DND-41 (cell line): ENCODE results near the gene OLFML1.

ENCODE experiments used
- ATAC-seq: fragments of 200-7000 bp; cut with Tn5 transposase; 3 replicates; pipeline ENCODE4 v1.9.1; 2021; ENCODE audit warnings: low read depth; ENCODE audit not compliant: insufficient read depth
- DNase-seq: peaks from one replicate; pipeline ENCODE4 v3.0.0-alpha.2; 2020
- H2AFZ ChIP-seq: 2 replicates; pipeline ENCODE4 v1.6.0; 2012; ENCODE audit warnings: low read depth, low read length
- H3K27ac ChIP-seq: 2 replicates; pipeline ENCODE4 v1.5.1; 2012; ENCODE audit warnings: low read length, inconsistent platforms
- H3K27me3 ChIP-seq: fragments of 200-600 bp; sonication (generic); 2 replicates; pipeline ENCODE4 v1.6.0; 2012; ENCODE audit warnings: low read length, mild to moderate bottlenecking, inconsistent platforms; ENCODE audit not compliant: insufficient read depth, poor library complexity
- H3K36me3 ChIP-seq: 2 replicates; pipeline ENCODE4 v1.5.1; 2012; ENCODE audit warnings: low read length, inconsistent platforms; ENCODE audit not compliant: insufficient read depth
- H3K4me1 ChIP-seq: 2 replicates; pipeline ENCODE4 v1.5.1; 2012; ENCODE audit warnings: mild to moderate bottlenecking, low read length; ENCODE audit not compliant: insufficient read depth
- H3K4me2 ChIP-seq: 2 replicates; pipeline ENCODE4 v1.6.0; 2012; ENCODE audit warnings: mild to moderate bottlenecking, moderate library complexity, low read length, inconsistent platforms; ENCODE audit not compliant: insufficient read depth
- H3K4me3 ChIP-seq, 2 experiments: fragments of 200-600 bp in 1 of 2; shearing (Covaris generic) in 1 of 2; 2 replicates each; pipeline ENCODE4 v1.5.1; 2012 to 2016; ENCODE audit warnings: inconsistent platforms in 2 of 2, low read length in 2 of 2, mild to moderate bottlenecking in 2 of 2, low read depth in 1 of 2, moderate library complexity in 1 of 2
- H3K79me2 ChIP-seq: 2 replicates; pipeline ENCODE4 v1.6.0; 2012; ENCODE audit warnings: low read length, inconsistent platforms; ENCODE audit not compliant: insufficient read depth
- H3K9ac ChIP-seq: 2 replicates; pipeline ENCODE4 v1.6.0; 2012; ENCODE audit warnings: low read depth, mild to moderate bottlenecking, inconsistent platforms, low read length, moderate library complexity
- H3K9me3 ChIP-seq: 2 replicates; pipeline ENCODE4 v1.5.1; 2012; ENCODE audit warnings: low read length, moderate library complexity, mild to moderate bottlenecking, inconsistent platforms; ENCODE audit not compliant: insufficient read depth, severe bottlenecking
- H4K20me1 ChIP-seq: 2 replicates; pipeline ENCODE4 v1.6.0; 2012; ENCODE audit warnings: low read length; ENCODE audit not compliant: insufficient read depth
- EZH2 ChIP-seq: IDR thresholded peaks from 3 replicates; pipeline ENCODE4 v1.6.1; 2012; ENCODE audit warnings: borderline replicate concordance, low read depth, mild to moderate bottlenecking, moderate library complexity, low read length, inconsistent platforms; ENCODE audit not compliant: severe bottlenecking
- TF ChIP-seq, protein P1 (sequence below): IDR thresholded peaks from 2 replicates; pipeline ENCODE4 v1.5.1; 2012; ENCODE audit warnings: borderline replicate concordance, low read length, moderate library complexity, mild to moderate bottlenecking; ENCODE audit not compliant: poor library complexity, severe bottlenecking; ENCODE audit errors: extremely low read depth

The OLFML1 gene

DNA sequence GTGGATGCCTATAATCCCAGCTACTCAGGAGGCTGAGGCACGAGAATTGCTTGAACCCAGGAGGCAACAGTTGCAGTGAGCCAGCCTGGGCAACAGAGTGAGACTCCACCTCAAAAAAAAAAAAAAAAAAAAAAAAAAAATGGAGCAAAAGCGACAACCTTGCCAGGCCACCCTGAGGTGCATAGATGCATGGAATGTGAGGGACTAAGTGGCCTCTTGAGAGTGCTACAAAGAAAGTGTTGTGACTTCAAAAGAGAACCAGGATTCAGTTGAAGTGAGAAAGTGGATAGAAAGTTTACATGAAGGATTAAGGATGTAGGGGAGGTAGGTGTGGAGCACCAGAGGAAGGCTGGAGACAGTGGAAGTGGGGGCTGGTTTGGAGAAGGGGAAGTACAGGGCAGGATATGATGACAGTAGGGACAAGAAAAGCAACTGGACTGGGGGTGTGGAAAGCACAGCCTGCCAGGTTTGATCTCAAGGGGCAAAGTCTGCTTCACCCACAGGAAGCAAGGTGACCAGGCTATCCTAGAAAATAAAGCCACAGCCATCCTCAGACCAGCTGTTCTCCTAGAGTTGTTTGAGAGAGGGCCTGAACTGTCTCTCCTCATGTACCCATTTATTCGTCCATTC lies 36.0 kb upstream of the OLFML1 start:
- H3K27me3 ChIP-seq, result peaks cover 12% of the 10 kb centered on the region
- TF ChIP-seq, protein P1, sequence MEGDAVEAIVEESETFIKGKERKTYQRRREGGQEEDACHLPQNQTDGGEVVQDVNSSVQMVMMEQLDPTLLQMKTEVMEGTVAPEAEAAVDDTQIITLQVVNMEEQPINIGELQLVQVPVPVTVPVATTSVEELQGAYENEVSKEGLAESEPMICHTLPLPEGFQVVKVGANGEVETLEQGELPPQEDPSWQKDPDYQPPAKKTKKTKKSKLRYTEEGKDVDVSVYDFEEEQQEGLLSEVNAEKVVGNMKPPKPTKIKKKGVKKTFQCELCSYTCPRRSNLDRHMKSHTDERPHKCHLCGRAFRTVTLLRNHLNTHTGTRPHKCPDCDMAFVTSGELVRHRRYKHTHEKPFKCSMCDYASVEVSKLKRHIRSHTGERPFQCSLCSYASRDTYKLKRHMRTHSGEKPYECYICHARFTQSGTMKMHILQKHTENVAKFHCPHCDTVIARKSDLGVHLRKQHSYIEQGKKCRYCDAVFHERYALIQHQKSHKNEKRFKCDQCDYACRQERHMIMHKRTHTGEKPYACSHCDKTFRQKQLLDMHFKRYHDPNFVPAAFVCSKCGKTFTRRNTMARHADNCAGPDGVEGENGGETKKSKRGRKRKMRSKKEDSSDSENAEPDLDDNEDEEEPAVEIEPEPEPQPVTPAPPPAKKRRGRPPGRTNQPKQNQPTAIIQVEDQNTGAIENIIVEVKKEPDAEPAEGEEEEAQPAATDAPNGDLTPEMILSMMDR, result no peak
- TF ChIP-seq EZH2, result no peak
- no peaks in the 10 kb centered on the region for H4K20me1 ChIP-seq
- no peak overlapping the region for H3K9ac ChIP-seq
- H3K79me2 ChIP-seq, result no peaks in the 10 kb centered on the region
- no peaks in the 10 kb centered on the region for H3K36me3 ChIP-seq
- H3K4me2 ChIP-seq, result no peak overlapping the region
- no peak overlapping the region for H2AFZ ChIP-seq
- no peak overlapping the region for H3K4me3 ChIP-seq
- H3K9me3 ChIP-seq, result no peaks in the 10 kb centered on the region
- H3K27ac ChIP-seq, result no peak overlapping the region
- H3K4me1 ChIP-seq, result no peaks in the 10 kb centered on the region
- DNase-seq, result no peak
- no peak for ATAC-seq

DNA sequence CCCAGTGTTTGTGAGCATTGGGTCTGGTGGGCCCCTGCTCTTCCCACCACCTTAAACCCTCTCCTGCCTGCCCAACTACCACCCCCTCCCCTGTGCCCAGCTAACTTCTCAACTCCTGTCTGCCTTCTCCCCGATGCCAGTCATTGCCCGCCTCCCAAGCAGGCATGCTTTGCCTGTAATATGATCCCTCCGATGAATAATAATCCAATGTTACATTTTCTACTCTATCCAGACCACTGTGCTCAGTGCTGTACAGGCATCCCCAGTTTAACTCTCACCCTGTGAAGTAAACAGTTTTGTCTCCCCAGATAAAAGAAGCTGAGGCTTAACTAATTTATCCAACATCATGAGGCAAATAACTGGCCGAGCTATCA lies 35.5 kb upstream of the OLFML1 start:
- H3K4me3 ChIP-seq, result no peak overlapping the region
- TF ChIP-seq EZH2, result no peak
- H3K4me1 ChIP-seq, result no peaks in the 10 kb centered on the region
- peaks cover 12% of the 10 kb centered on the region for H3K27me3 ChIP-seq
- H3K9ac ChIP-seq, result no peak overlapping the region
- no peak overlapping the region for H2AFZ ChIP-seq
- H4K20me1 ChIP-seq, result no peaks in the 10 kb centered on the region
- H3K4me2 ChIP-seq, result no peak overlapping the region
- ATAC-seq, result no peak
- no peaks in the 10 kb centered on the region for H3K36me3 ChIP-seq
- H3K79me2 ChIP-seq, result no peaks in the 10 kb centered on the region
- H3K27ac ChIP-seq, result no peak overlapping the region
- no peak for DNase-seq
- no peaks in the 10 kb centered on the region for H3K9me3 ChIP-seq

DNA sequence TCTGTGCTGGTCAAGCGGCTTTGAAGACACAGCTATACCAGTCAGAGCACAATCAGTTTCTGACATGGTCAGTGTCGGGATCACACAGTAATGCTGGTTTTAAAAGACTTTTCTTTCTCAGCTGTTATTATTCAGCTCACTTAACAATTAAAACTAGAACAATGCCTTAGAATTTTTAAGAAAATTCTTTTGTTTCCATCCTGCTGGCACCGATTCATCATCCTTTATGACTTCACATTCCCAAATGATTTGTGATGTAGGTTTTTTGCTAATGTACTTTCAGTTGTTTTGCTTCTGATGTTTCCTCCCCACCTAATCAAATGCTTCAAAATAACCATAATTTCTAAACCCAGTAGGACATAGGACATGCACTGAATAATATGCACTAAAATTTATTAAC lies 34.5 kb upstream of the OLFML1 start:
- Histone ChIP-seq H3K36me3 (no peaks in the 10 kb centered on the region), H3K27ac (no peak overlapping the region), H3K9me3 (no peaks in the 10 kb centered on the region), H3K4me2 (no peak overlapping the region), H3K4me3 (no peak overlapping the region), H3K4me1 (no peaks in the 10 kb centered on the region), H2AFZ (no peak overlapping the region), H3K9ac (no peak overlapping the region), H3K79me2 (no peaks in the 10 kb centered on the region), H3K27me3 (peaks cover 5% of the 10 kb centered on the region), H4K20me1 (no peaks in the 10 kb centered on the region)
- no peak for TF ChIP-seq EZH2
- TF ChIP-seq, protein P1, result no peak
- DNase-seq (no peak), ATAC-seq (no peak)

DNA sequence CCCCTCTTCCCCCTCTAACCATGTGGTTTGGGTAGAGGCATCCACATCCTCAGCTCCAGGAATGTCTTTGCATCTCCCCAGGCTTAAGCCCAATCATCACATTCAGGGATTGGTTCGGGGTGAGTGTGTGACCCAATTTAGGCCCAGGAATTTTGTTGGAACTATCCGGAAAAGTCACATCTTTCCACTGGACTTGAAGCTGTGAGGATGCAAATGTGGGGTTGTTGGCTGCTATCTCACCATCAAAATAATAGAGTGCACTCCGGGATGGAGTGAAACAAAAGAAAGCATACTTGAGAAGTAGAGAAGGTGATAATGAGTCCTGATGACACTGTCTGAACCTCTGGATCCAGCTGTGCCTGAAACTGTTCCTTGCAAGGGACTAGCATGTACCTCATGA lies 33.8 kb upstream of the OLFML1 start:
- H3K4me1 ChIP-seq, result no peaks in the 10 kb centered on the region
- no peak overlapping the region for H3K4me3 ChIP-seq
- no peak overlapping the region for H3K4me2 ChIP-seq
- no peaks in the 10 kb centered on the region for H3K9me3 ChIP-seq
- H2AFZ ChIP-seq, result no peak overlapping the region
- H3K79me2 ChIP-seq, result no peaks in the 10 kb centered on the region
- H3K27ac ChIP-seq, result no peak overlapping the region
- no peak for TF ChIP-seq EZH2
- TF ChIP-seq, protein P1, result no peak
- DNase-seq (no peak), ATAC-seq (no peak)
- no peaks in the 10 kb centered on the region for H3K36me3 ChIP-seq
- H3K27me3 ChIP-seq, result peaks cover 5% of the 10 kb centered on the region
- H3K9ac ChIP-seq, result no peak overlapping the region
- H4K20me1 ChIP-seq, result no peaks in the 10 kb centered on the region
